H1 (cell line): ENCODE measurements around the gene ADCK1. TPM values are rescaled to one million over a fixed set of nuclear protein-coding genes. Genes with fewer than 3 reads are reported as not detected.

Experiments used
- ATF3 ChIP-seq: IDR thresholded peaks from 2 replicates; pipeline ENCODE4 v1.6.1; 2011; ENCODE audit warnings: low read depth, mild to moderate bottlenecking, low read length; ENCODE audit not compliant: insufficient read depth
- CBX8 ChIP-seq: fragments of 300-800, 300-1000 bp; sonication (generic); IDR thresholded peaks from 2 replicates; pipeline ENCODE4 v1.7.1; 2016; ENCODE audit warnings: low read depth, low read length, borderline replicate concordance
- CTCF ChIP-seq, 3 experiments: IDR thresholded peaks; 1 replicate in 2 of 3; 2 replicates in 1 of 3; pipeline versions ENCODE4 v1.5.1 to v1.6.1; 2011; ENCODE audit warnings: low read length in 3 of 3, mild to moderate bottlenecking in 3 of 3, inconsistent platforms in 2 of 3, low read depth in 1 of 3, moderate library complexity in 1 of 3; ENCODE audit not compliant: insufficient read depth in 1 of 3; ENCODE audit errors: control extremely low read depth in 1 of 3
- EP300 ChIP-seq, 2 experiments: IDR thresholded peaks; 1 replicate in 1 of 2; 2 replicates in 1 of 2; pipeline ENCODE4 v1.6.1; 2011 to 2012; ENCODE audit warnings: low read depth in 2 of 2, low read length in 2 of 2, mild to moderate bottlenecking in 2 of 2, borderline replicate concordance in 1 of 2, inconsistent platforms in 1 of 2, moderate library complexity in 1 of 2
- EZH2 ChIP-seq: fragments of 200-600 bp; sonication (generic); IDR thresholded peaks from 2 replicates; pipeline ENCODE4 v1.7.1; 2012; ENCODE audit warnings: low read depth, mild to moderate bottlenecking, moderate library complexity, low read length, inconsistent platforms; ENCODE audit not compliant: severe bottlenecking
- FOSL1 ChIP-seq: IDR thresholded peaks from 2 replicates; pipeline ENCODE4 v1.6.1; 2011; ENCODE audit warnings: mild to moderate bottlenecking, low read depth, low read length, moderate library complexity; ENCODE audit not compliant: insufficient read depth
- HDAC6 ChIP-seq: IDR thresholded peaks from one replicate; pipeline ENCODE4 v1.7.1; 2012; ENCODE audit warnings: low read depth, mild to moderate bottlenecking, inconsistent platforms, low read length, moderate library complexity
- JUN ChIP-seq: IDR thresholded peaks from 2 replicates; pipeline ENCODE4 v1.6.1; 2011; ENCODE audit warnings: low read depth, mild to moderate bottlenecking, improper control_type of control experiment, low read length
- KDM1A ChIP-seq: fragments of 200-600, 300-600 bp; sonication (generic); IDR thresholded peaks from 2 replicates; pipeline ENCODE4 v1.7.1; 2016; ENCODE audit warnings: mild to moderate bottlenecking, low read length, borderline replicate concordance
- KDM4A ChIP-seq: IDR thresholded peaks from one replicate; pipeline ENCODE4 v1.7.1; 2012; ENCODE audit warnings: low read depth, mild to moderate bottlenecking, moderate library complexity, low read length, inconsistent platforms; ENCODE audit not compliant: severe bottlenecking
- MAFK ChIP-seq: IDR thresholded peaks from 2 replicates; pipeline ENCODE4 v1.6.1; 2012; ENCODE audit warnings: low read depth, mild to moderate bottlenecking, improper control_type of control experiment, low read length
- MAX ChIP-seq: IDR thresholded peaks from 2 replicates; pipeline ENCODE4 v1.6.1; 2012; ENCODE audit warnings: inconsistent platforms
- POLR2AphosphoS5 ChIP-seq: IDR thresholded peaks from 2 replicates; pipeline ENCODE4 v1.6.1; 2011; ENCODE audit warnings: low read depth, low read length
- RAD21 ChIP-seq, 2 experiments: IDR thresholded peaks in 1 of 2; conservative IDR thresholded peaks in 1 of 2; 2 replicates each; pipeline ENCODE4 v1.6.1; 2011; ENCODE audit warnings: low read depth in 2 of 2, low read length in 2 of 2, improper control_type of control experiment in 1 of 2, inconsistent platforms in 1 of 2, mild to moderate bottlenecking in 1 of 2, moderate library complexity in 1 of 2
- RXRA ChIP-seq: IDR thresholded peaks from 2 replicates; pipeline ENCODE4 v1.6.1; 2011; ENCODE audit warnings: low read depth, mild to moderate bottlenecking, low read length, moderate library complexity; ENCODE audit not compliant: insufficient read depth
- SIN3A ChIP-seq, 2 experiments: IDR thresholded peaks in 1 of 2; conservative IDR thresholded peaks in 1 of 2; 2 replicates each; pipeline ENCODE4 v1.6.1; 2011 to 2012; ENCODE audit warnings: low read length in 2 of 2, improper control_type of control experiment in 1 of 2, low read depth in 1 of 2, mild to moderate bottlenecking in 1 of 2
- TAF7 ChIP-seq: optimal IDR thresholded peaks from 2 replicates; pipeline ENCODE3; 2011; ENCODE audit warnings: low read depth, mild to moderate bottlenecking, inconsistent platforms, low read length, moderate library complexity, borderline replicate concordance
- USF2 ChIP-seq: IDR thresholded peaks from 2 replicates; pipeline ENCODE4 v1.6.1; 2011; ENCODE audit warnings: low read length, improper control_type of control experiment
- YY1 ChIP-seq: IDR thresholded peaks from 2 replicates; pipeline ENCODE4 v1.6.1; 2011; ENCODE audit warnings: low read depth, mild to moderate bottlenecking, low read length
- polyA plus RNA-seq, 7 experiments: library from polyadenylated mRNA; depleted of rRNA in 3 of 7; stranded (reverse) in 5 of 7; unstranded in 2 of 7; fragments of >200 nt in 5 of 7; fragments of 200-250 nt in 2 of 7; gene quantifications; 1 replicate in 5 of 7; 2 replicates in 1 of 7; 4 replicates in 1 of 7; pipeline versions ENCODE4 v1.2.1 to v1.2.3, GENCODE V29; 2011 to 2013; ENCODE audit warnings: missing spikeins in 2 of 7, mixed read lengths in 2 of 7
- total RNA-seq: library from RNA; stranded (reverse); fragmentation: NEBNext Ultra II Directional; extraction: Animal tissue kit (Norgen Biotek cat#: 25700); gene quantifications from 2 replicates; pipeline ENCODE4 v1.2.1, GENCODE V29; 2021

ADCK1 gene
- total and polyA plus RNA-seq, 2 of the 8 experiments (the other 6 are each of a cell fraction or from before 2014, with no cell fraction given), result 11.0 to 16.8 TPM

GRCh38 chr14:77965919-77966435, 166.1 kb downstream of the ADCK1 start (continued):
- TF ChIP-seq FOSL1, result no peak
- TF ChIP-seq EZH2, result no peak
- no peak for TF ChIP-seq TAF7
- TF ChIP-seq ATF3, result no peak
- no peak for TF ChIP-seq USF2
- peak; percentile 37; the same call in 1 of the 2 replicates for TF ChIP-seq MAX
- no peak for TF ChIP-seq HDAC6
- no peak for TF ChIP-seq MAFK
- TF ChIP-seq YY1, result no peak
- no peak for TF ChIP-seq KDM1A
- peak in 1 of 2 experiments; percentile 23; a peak in 1 of 3 replicates for TF ChIP-seq EP300 (IDR thresholded peaks at IDR 0.05; ENCODE audit: borderline replicate concordance in 1 of 2, low read depth in 2 of 2, low read length in 2 of 2)
- TF ChIP-seq CTCF (IDR thresholded peaks at IDR 0.05; ENCODE audit: control extremely low read depth in 1 of 3, insufficient read depth in 1 of 3, low read depth in 1 of 3, low read length in 3 of 3), result 0 out of 4 replicates have a peak, but pooled peaks of 1 of the 3 experiments have one; percentile 2
- no peak for TF ChIP-seq POLR2AphosphoS5
- no peak for TF ChIP-seq KDM4A
- TF ChIP-seq RXRA, result no peak
- TF ChIP-seq JUN, result no peak
- no peak for TF ChIP-seq SIN3A (conservative IDR thresholded peaks at IDR 0.05 in 1 of 2, IDR thresholded peaks at IDR 0.05 in 1 of 2; ENCODE audit: low read depth in 1 of 2, low read length in 2 of 2)
- TF ChIP-seq RAD21 (IDR thresholded peaks at IDR 0.05 in 1 of 2, conservative IDR thresholded peaks at IDR 0.05 in 1 of 2; ENCODE audit: low read depth in 2 of 2, low read length in 2 of 2), result 0 out of 4 replicates have a peak, but pooled peaks of 1 of the 2 experiments have one; percentile 10
- no peak for TF ChIP-seq CBX8
